ENCODE measurements around the gene RIPOR3. TPM values are rescaled to one million over a fixed set of nuclear protein-coding genes. Genes with fewer than 3 reads are reported as not detected.
A peak's percentile ranks its signal among the peaks of the same experiment; 100 is the strongest.

RIPOR3 gene
- total and polyA plus RNA-seq, 4 donors, result 5.6 to 90.3 (median 16.3) TPM

DNA sequence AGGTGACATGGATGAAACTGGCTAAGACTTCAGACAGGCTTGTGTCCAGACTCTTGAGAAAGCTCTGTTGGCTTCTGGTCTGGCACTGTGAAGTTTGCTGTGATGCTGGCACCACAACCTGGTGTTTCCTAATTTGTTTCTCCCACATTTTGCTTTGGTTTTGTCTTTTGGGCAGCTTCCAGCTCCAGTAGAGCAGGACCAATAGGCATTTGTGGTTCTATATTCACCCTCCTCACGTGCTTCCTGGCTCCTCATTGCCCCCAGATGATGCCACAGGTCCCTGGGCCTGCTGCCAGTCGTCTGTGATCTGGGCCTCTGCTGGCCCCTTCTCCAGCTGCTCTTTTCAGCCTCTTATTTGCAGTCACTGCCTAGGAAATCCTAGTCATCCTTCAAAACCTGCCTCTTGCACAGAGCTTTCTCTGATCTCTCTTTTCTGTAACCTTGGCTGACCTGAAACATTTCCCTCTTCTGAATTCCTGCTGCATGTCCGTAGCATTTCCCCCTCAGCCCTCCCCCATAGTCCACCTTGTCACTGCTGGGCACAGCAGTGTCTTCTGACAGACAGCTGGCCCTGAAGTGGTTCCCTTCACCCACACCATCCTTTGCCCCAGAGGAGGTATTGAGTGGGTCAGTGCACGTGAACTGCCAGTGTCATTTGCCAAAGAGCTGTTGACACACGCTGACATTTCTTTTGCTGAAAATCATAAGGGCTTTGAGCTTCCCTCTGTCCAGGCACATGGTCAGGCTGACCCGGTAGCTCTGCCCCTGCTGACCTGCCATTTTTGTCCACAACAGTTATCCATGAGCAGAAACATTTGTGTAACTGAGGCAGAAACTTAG lies 118.2 kb downstream of the RIPOR3 start (continued):
- TF ChIP-seq SP1 (IDR thresholded peaks at IDR 0.05) (peak; percentile 67), HNF4G (IDR thresholded peaks at IDR 0.05) (peak; percentile 26), FOXA1 (IDR thresholded peaks at IDR 0.05) (peak; percentile 89), RAD21 (IDR thresholded peaks at IDR 0.05) (peak in 1 of 2 donors; percentile 28), RXRA (IDR thresholded peaks at IDR 0.05) (peak; percentile 66 to 89), NR2F2 (IDR thresholded peaks at IDR 0.05) (peak; percentile 47), EGR1 (IDR thresholded peaks at IDR 0.05; ENCODE audit: low read depth in 2 of 2) (no peak)
- TF ChIP-seq, protein P1, sequence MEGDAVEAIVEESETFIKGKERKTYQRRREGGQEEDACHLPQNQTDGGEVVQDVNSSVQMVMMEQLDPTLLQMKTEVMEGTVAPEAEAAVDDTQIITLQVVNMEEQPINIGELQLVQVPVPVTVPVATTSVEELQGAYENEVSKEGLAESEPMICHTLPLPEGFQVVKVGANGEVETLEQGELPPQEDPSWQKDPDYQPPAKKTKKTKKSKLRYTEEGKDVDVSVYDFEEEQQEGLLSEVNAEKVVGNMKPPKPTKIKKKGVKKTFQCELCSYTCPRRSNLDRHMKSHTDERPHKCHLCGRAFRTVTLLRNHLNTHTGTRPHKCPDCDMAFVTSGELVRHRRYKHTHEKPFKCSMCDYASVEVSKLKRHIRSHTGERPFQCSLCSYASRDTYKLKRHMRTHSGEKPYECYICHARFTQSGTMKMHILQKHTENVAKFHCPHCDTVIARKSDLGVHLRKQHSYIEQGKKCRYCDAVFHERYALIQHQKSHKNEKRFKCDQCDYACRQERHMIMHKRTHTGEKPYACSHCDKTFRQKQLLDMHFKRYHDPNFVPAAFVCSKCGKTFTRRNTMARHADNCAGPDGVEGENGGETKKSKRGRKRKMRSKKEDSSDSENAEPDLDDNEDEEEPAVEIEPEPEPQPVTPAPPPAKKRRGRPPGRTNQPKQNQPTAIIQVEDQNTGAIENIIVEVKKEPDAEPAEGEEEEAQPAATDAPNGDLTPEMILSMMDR (IDR thresholded peaks at IDR 0.05; ENCODE audit: low read depth, low read length, missing input control), result no peak

DNA sequence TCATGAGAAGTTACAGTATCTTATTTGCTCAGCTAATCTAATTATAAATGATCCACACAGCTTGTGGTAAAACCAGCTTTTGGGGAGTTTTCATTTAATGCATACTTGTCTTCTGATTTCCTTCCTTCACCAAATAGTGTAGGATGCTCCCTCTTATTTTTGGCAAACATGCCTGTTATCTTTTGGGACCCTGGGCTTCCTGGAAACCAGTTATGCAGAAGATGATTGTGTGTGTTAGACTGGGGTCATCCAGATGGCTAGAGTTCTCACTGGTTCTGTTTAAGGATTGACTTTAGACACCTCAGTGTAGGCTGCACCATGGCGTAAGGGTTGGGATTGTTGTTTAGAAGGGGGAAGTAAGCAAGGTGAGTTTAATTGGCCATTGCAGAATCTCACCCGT lies 119.9 kb downstream of the RIPOR3 start:
- H3K4me1 ChIP-seq (ENCODE audit: control insufficient read depth in 4 of 4, insufficient read depth in 4 of 4, low read length in 3 of 4), result peaks cover 9 to 23% (median 21%) of the 10 kb centered on the region in 4 donors
- no peak overlapping the region for H3K27ac ChIP-seq (ENCODE audit: low read depth in 1 of 2, low read length in 2 of 2)
- WGBS, result 87% methylated on average over 2 of the region's 2 CpGs

More for the DNA sequence above, 119.9 kb downstream of the RIPOR3 start:
- DNase-seq (ENCODE audit: low spot score), result no peak
- Histone ChIP-seq H3K36me3 (ENCODE audit: control insufficient read depth in 4 of 4, insufficient read depth in 3 of 4, low read depth in 1 of 4, low read length in 3 of 4) (peaks cover 4 to 26% (median 20%) of the 10 kb centered on the region in 4 donors), H3K27me3 (ENCODE audit: control insufficient read depth in 4 of 4, insufficient read depth in 4 of 4, low read length in 3 of 4) (no peaks in the 10 kb centered on the region), H3K4me3 (ENCODE audit: low read depth in 1 of 3, low read length in 3 of 3) (no peak overlapping the region), H3K9ac (ENCODE audit: low read depth in 1 of 2, low read length in 2 of 2) (no peak overlapping the region), H3K9me3 (ENCODE audit: control insufficient read depth in 4 of 4, low read length in 3 of 4) (no peaks in the 10 kb centered on the region)
- TF ChIP-seq RXRA (IDR thresholded peaks at IDR 0.05) (no peak), JUND (IDR thresholded peaks at IDR 0.05) (no peak), SP1 (IDR thresholded peaks at IDR 0.05) (no peak), GABPA (IDR thresholded peaks at IDR 0.05 in 1 of 2, conservative IDR thresholded peaks at IDR 0.05 in 1 of 2) (no peak), FOXA1 (IDR thresholded peaks at IDR 0.05) (no peak), EGR1 (IDR thresholded peaks at IDR 0.05; ENCODE audit: low read depth in 2 of 2) (no peak), HNF4A (conservative IDR thresholded peaks at IDR 0.05) (no peak), FOXA2 (IDR thresholded peaks at IDR 0.05) (no peak), NR2F2 (IDR thresholded peaks at IDR 0.05) (no peak), HNF4G (IDR thresholded peaks at IDR 0.05) (no peak)
- TF ChIP-seq, protein P1 (IDR thresholded peaks at IDR 0.05; ENCODE audit: low read depth, low read length, missing input control), result no peak
- TF ChIP-seq, protein P2, sequence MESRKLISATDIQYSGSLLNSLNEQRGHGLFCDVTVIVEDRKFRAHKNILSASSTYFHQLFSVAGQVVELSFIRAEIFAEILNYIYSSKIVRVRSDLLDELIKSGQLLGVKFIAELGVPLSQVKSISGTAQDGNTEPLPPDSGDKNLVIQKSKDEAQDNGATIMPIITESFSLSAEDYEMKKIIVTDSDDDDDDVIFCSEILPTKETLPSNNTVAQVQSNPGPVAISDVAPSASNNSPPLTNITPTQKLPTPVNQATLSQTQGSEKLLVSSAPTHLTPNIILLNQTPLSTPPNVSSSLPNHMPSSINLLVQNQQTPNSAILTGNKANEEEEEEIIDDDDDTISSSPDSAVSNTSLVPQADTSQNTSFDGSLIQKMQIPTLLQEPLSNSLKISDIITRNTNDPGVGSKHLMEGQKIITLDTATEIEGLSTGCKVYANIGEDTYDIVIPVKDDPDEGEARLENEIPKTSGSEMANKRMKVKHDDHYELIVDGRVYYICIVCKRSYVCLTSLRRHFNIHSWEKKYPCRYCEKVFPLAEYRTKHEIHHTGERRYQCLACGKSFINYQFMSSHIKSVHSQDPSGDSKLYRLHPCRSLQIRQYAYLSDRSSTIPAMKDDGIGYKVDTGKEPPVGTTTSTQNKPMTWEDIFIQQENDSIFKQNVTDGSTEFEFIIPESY (IDR thresholded peaks at IDR 0.05), result no peak

All from liver (tissue), 9 donors.